Activated T-cell treated with anti-CD3 and anti-CD28 coated beads for 48 hours (primary cell): ENCODE data around the gene RIMKLA.

Experiments
- DNase-seq: peaks from one replicate; pipeline ENCODE4 v3.0.0-alpha.2; 2020; ENCODE audit warnings: low read depth

Gene RIMKLA

DNA sequence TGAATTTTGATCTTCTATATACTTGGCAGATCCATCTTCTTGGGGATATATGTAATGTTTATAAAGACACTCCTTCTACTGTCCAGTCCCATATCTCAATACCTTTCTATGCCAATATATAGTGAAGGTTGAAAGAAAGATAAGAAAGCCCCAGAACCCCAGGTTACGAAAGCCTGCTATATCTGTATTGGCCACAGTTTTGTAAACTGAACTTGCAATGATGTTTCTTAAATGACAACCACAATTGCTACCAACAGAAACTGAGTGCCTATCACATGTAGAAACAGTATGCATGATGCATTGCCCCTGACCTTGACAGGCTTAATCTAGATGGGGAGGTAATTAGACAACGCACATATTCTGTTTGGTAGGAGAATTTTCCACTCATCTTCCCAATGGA is 7.8 kb upstream of the RIMKLA start:
- no peak for DNase-seq

DNA sequence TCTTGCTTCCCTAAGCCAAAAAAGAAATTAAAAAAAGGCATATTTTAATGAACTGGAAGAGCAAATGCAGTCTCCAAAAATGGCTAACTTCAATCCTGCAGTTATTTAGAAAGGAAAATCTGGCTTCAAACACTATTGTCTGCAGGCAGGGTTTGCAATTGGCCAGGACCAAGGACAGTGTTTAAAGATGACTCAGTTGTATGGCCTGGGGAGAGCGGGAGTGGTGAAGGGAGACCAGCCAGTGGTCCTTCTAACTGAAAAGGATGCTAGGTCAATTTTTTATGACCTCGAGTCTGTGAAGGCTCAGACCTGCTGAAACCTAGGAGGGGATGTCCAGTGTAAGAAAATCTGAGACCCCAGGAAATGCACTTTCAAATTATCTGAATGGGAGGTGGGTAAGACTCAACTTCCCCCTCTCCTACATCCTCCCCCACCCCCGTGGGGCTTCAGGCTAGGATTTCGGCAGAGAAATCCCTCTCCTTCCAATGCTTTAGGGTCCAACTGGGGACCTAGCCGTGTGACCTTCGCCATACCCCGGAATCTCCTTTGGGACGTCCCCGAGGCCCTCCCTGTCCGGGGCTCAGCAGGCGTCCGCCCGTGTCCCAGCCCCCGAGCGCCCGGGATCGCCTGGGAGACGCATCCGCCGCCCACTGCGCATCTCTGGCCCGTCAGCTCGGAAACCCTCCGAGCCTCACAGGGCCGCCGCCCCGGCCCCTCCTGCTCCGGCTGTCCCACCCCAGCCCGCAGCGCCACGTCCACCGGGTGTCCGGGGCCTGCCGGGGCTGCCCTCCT is 602 bp upstream of the RIMKLA start:
- no peak for DNase-seq

DNA sequence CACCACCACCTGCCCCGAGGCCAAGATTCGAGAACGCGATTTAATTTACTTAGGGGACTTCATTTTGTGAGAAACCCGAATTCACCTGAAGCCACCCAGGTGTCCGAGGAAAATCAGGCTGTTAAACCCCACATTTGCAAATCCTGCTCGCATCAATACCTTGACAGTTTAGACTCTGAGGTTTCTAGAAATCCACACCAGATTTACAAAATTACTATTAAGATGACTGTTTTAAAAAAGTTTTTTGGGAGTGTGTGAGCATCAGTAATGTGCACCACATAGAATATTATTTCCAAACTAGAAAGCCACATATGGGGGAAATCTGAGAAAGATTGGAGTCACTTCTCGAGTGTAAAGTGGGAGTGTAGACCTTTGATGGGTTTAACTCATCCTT is 685 bp downstream of the RIMKLA start:
- no peak for DNase-seq

- no peak for DNase-seq
Measured at GRCh38 chr1:42385283-42385682, 4.7 kb downstream of the RIMKLA start.

GRCh38 chr1:42386051-42386450 is 5.5 kb downstream of the RIMKLA start:
- DNase-seq = no peak

DNA sequence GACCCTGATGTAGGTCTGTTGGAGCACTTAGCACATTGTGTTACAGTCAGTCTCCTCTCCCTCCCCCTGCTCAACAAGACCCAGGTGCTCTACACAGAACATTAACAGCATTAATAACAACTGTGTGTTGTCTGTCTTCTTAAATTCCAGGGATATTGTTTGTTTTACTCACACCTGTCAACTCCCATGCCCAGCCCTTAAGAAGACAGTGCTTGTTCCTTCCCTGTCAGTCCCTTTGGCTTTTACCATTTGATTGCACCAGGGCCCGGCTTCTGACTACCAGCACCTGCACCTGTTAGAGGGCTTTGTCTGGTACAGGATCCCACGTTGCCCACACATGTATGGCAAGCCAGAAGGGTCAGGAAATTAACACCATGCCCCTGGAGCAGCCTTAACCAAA is 11.7 kb downstream of the RIMKLA start:
- DNase-seq = no peak

DNA sequence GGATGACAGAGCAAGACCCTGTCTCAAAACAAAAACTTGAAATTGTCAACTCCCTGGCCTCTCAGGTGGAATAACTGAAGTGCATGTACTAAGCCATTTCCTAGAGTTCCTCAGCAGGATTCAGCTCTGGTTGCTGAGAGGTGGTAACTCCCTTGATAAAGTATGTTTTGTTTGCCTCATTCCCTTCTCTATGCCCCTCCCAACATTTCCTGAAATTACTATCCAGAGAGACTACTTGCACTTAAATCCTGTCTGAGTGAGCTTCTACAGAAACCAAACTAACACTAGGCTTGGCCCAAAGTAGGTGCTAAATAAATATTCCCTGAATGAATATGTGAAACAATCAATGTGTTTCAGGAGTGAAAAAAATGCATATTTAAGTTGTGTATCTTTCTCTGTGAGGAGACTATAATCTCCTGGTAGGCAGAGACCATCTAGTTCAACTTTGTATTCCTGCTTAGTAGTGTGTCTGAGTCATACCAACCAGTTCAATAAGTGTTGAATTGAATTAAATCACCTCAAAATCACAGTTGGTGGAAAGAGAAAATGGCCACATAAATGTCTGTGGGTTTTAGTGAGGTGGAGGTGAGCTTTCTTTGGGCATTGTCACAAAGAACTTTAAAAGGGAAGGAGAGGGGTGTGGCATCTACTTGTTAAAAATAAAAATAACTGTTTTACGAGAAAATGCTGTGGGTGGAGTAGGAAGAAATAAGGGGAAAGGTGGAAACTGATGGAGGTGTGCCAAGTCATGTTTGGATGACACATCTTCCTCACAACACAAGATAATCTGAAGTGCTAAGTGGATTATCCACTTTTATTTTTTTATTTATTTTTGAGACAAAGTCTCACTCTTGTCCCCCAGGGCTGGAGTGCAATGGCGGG is 12.6 kb downstream of the RIMKLA start:
- DNase-seq = no peak

DNA sequence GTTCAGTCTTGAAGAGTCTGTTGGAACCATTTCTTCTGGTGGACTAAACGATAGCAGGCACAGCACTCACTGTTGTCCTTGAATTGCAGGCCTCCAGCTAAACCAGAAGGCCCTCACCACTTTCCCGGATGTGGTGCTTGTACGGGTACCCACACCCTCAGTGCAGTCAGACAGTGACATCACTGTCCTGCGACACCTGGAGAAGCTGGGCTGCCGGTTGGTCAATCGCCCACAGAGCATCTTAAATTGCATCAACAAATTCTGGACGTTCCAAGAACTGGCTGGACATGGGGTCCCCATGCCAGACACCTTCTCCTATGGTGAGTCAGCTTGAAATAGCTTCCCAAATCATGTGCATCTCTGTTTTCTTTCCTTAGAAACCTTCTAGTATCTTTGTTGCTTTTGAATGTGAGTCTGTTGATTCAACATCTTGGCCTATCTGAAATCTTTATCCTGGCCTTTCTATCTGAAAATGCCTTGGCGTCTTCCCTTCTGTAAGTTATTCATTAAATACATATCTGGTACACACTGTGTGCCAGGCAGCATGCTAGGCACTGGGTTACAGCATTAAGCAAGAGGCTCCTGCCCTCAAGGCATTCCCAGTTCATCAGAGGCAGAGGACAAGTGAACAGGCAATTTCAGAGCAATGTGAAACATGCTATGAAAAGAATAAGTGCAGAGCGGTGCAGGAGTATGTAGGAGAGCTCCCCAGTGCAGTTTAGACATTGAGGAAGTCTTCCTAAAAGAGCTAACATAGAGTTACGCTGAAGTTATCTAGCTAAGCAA is 18.9 kb downstream of the RIMKLA start:
- no peak for DNase-seq

- no peak for DNase-seq
Measured at GRCh38 chr1:42403880-42404400, 23.3 kb downstream of the RIMKLA start.

GRCh38 chr1:42414551-42415496 is 34.2 kb downstream of the RIMKLA start:
- no peak for DNase-seq

GRCh38 chr1:42417166-42417565 is 36.6 kb downstream of the RIMKLA start:
- no peak for DNase-seq

GRCh38 chr1:42418516-42418915 is 37.9 kb downstream of the RIMKLA start:
- DNase-seq = no peak

DNA sequence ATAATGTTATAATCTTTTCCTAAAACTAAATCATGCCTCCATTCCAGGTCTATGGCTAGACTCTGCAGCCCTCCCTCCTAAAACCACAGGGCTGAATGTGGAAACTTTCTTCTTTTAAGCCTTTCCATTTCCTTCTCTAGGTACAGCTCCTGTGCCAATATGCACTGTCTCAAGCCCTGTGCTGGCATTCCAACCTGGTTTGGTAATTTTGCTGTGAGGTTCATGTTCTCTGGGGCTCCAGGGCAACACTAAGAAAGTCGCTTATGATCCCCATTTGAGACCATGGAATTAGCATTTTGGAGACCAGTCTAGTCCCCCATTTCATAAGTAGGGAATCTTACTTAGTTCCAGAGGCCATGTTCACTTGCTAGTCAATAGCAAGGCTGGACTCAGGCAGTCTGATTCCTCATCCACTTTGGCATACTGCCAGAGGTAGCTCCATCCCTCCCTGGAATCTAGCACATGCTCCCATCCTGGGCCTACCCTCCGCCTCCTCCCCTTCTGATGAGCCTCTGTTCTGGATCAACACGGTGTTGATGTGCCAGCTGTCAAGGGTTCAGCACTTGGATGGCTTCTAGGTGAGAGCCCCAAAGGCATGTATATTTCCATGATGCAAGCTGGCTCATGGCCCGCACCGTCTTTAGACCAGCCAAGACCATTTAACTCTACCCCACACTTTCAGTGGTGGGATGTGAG is 38.7 kb downstream of the RIMKLA start:
- no peak for DNase-seq

DNA sequence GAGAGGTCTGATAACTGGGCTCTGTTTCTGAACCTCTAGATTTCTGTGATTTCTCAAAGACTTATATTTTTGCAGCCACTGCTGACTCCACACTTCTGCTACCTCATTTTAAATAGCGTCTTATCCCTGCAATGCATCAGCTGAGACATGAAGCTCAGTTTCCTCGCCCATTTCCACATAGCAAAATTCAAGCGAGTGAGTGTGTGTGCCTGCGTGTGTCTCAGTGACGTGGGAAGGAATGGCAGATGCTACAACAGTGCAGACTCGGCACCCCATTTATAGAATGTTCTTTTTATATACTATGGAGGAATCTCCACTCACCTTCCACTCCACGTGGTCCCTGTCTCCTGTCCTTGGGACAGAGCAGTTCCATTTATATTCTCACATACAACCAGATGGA is 39.5 kb downstream of the RIMKLA start:
- DNase-seq = no peak

DNA sequence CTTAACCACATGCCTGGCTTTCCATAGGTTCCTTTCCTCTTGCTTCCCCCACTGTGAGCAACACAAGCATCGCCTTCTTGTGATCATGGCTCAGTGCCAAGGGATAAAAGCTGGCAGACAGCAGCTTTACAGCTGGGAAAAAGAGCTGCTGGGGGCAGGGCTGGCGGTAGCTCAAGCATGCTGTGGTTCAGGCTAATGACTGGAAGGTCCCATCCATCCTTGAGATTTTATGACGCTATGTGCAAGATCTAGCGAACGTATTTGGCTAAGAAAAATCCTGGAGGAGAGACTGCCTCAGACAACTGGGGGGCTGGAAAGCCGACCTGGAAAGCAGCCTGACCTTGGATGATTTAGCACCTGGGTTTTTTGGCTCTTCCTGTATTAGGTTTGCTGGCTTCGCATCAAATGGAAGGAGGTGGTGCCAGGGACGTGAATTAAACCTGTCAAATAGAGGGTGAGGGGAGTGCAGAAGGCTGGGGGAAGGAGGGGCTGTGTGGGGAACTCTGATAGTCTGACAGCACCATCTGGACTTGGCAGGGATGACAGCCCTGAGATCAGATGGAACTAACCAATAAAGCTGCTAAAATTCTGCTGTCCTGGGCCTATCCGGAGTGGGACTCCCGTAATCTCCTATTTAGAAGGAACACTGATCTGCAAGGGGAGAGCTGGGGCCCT is 40.5 kb downstream of the RIMKLA start:
- no peak for DNase-seq

DNA sequence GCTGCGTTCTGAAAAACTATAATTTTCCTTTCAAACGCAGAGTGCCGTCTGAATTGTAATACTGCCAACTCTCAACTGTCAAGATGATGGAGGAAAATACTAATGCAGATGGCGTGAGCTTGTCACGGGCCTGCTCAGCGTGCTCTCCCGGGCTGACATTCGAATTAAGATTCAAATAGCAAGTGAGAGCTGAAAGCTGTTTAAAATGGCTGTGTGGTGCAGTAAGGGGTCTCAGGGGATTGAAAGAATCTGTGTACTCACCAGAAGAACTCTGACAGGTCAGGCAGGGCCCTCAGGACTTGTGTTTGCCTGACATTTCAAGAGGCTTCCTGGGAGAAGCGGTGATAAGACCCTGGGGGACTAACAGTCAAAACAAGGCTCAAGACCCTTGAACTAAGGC is 42.1 kb downstream of the RIMKLA start:
- no peak for DNase-seq

GRCh38 chr1:42423681-42424080 is 43.1 kb downstream of the RIMKLA start:
- DNase-seq = no peak

GRCh38 chr1:42424201-42424600 is 43.6 kb downstream of the RIMKLA start:
- no peak for DNase-seq

- DNase-seq = no peak
Measured at GRCh38 chr1:42427240-42427639, 46.6 kb downstream of the RIMKLA start.

DNA sequence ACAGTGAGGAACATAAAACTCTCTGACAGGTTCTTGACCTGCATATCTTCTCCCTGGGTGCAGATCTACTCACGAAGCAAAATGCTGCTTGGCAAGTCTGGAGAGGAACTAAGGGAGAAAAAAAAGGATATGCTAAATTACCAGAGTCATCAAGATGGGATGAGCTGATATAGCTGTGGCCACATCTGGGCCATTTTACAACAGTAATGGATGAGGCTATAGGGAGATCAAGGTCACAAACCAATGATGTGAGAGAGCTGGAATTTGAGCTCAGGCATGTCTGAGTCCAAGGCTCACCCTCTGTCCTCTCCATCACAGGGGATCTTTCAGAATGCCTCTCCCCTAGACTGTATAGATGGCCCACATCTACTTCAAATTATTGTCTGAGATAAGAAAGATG is 49.0 kb downstream of the RIMKLA start:
- DNase-seq = no peak
